Measurements from ENCODE around the gene STX10. TPM values are rescaled to one million over a fixed set of nuclear protein-coding genes. Genes with fewer than 3 reads are reported as not detected.

STX10 gene
- polyA plus RNA-seq, 1 of the 3 experiments (the other 2 are of a cell fraction), result 163 TPM

GRCh38 chr19:13095934-13096927 lies 53.9 kb downstream of the STX10 start:
- H3K9me2 ChIP-seq, result no peaks in the 10 kb centered on the region
- no peaks in the 10 kb centered on the region for H3K9me3 ChIP-seq
- H2AFZ ChIP-seq (ENCODE audit: low read depth), result no peak overlapping the region
- H3K9ac ChIP-seq, result no peak overlapping the region
- 87% methylated on average over 43 of the region's 44 CpGs for WGBS (ENCODE audit: low lambda C conversion rate)
- no peaks in the 10 kb centered on the region for H4K20me1 ChIP-seq (ENCODE audit: insufficient read depth)
- H3K4me3 ChIP-seq (ENCODE audit: low read depth in 2 of 2, low read length in 1 of 2), result no peak overlapping the region
- no peaks in the 10 kb centered on the region for H3K27me3 ChIP-seq (ENCODE audit: insufficient read depth)
- peaks cover 8 to 55% of the 10 kb centered on the region in 2 experiments for H3K4me1 ChIP-seq (ENCODE audit: control insufficient read depth in 1 of 2, insufficient read depth in 2 of 2, low read depth in 1 of 2, low read length in 1 of 2)
- no peak overlapping the region for H3K4me2 ChIP-seq
- POLR2A ChIA-PET, result interaction anchor here (0.6 to 1.3 kb wide), 4 partner anchors 35 to 127 kb away, joined by 3 to 5 read pairs (median 4); partner anchors contain the start of gene DAND5
- peaks cover 0 to 16% of the 10 kb centered on the region in 2 experiments for H3K36me3 ChIP-seq (replicated peaks in 1 of 2; ENCODE audit: control insufficient read depth in 1 of 2, insufficient read depth in 2 of 2, low read length in 1 of 2)
- peak overlapping the region in 1 of 2 experiments; percentile 83; a peak in 2 of 4 replicates for H3K27ac ChIP-seq (ENCODE audit: low read depth in 2 of 2, low read length in 1 of 2)
- peak; percentile 86 for DNase-seq
- CTCF ChIA-PET, result interaction anchor here (0.9 to 9.2 kb wide), 8 partner anchors 8 to 167 kb away, joined by 3 to 603 read pairs (median 40); partner anchors contain the start of genes DAND5, IER2, LYL1 and STX10
- TF ChIP-seq YY1 (IDR thresholded peaks at IDR 0.05; ENCODE audit: low read depth) (no peak), ELF1 (IDR thresholded peaks at IDR 0.05) (no peak), MEF2A (IDR thresholded peaks at IDR 0.05; ENCODE audit: borderline replicate concordance, low read depth) (no peak), MXI1 (IDR thresholded peaks at IDR 0.05; ENCODE audit: low read depth, low read length) (no peak), FOSL2 (IDR thresholded peaks at IDR 0.05; ENCODE audit: borderline replicate concordance, low read depth) (no peak), EZH2phosphoT487 (IDR thresholded peaks at IDR 0.05; ENCODE audit: borderline replicate concordance, low read depth) (no peak), CHD2 (IDR thresholded peaks at IDR 0.05; ENCODE audit: low read length, partially characterized antibody) (no peak), TCF12 (IDR thresholded peaks at IDR 0.05) (no peak), SMC3 (IDR thresholded peaks at IDR 0.05; ENCODE audit: low read depth, low read length) (no peak), EP300 (IDR thresholded peaks at IDR 0.05; ENCODE audit: borderline replicate concordance in 1 of 2, low read depth in 1 of 2, low read length in 1 of 2) (no peak), RCOR1 (IDR thresholded peaks at IDR 0.05; ENCODE audit: low read length) (no peak), GABPA (IDR thresholded peaks at IDR 0.05; ENCODE audit: low read depth) (no peak), RAD21 (IDR thresholded peaks at IDR 0.05; ENCODE audit: low read length) (peak; percentile 13; the same call in 1 of the 2 replicates), USF2 (IDR thresholded peaks at IDR 0.05; ENCODE audit: borderline replicate concordance, low read depth, low read length) (no peak), TAF1 (IDR thresholded peaks at IDR 0.05; ENCODE audit: borderline replicate concordance, low read depth, low read length) (no peak), JUND (IDR thresholded peaks at IDR 0.05) (no peak)
- TF ChIP-seq, protein P1, sequence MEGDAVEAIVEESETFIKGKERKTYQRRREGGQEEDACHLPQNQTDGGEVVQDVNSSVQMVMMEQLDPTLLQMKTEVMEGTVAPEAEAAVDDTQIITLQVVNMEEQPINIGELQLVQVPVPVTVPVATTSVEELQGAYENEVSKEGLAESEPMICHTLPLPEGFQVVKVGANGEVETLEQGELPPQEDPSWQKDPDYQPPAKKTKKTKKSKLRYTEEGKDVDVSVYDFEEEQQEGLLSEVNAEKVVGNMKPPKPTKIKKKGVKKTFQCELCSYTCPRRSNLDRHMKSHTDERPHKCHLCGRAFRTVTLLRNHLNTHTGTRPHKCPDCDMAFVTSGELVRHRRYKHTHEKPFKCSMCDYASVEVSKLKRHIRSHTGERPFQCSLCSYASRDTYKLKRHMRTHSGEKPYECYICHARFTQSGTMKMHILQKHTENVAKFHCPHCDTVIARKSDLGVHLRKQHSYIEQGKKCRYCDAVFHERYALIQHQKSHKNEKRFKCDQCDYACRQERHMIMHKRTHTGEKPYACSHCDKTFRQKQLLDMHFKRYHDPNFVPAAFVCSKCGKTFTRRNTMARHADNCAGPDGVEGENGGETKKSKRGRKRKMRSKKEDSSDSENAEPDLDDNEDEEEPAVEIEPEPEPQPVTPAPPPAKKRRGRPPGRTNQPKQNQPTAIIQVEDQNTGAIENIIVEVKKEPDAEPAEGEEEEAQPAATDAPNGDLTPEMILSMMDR (IDR thresholded peaks at IDR 0.05), result peak; percentile 7; the same call in 1 of the 2 replicates
- H3F3A ChIP-seq (replicated peaks; ENCODE audit: insufficient read depth), result no peaks in the 10 kb centered on the region
- H3K79me2 ChIP-seq (ENCODE audit: insufficient read depth), result no peaks in the 10 kb centered on the region; the same call in 1 of the 2 replicates
